HG03064 (cell line): ENCODE results near the gene HIC2.
A peak's percentile ranks its signal among the peaks of the same experiment; 100 is the strongest.
"Not testable (repeated sequence)": the region's sequence is repeated elsewhere in the genome, so short reads cannot be mapped to it uniquely, and the experiment has no call there.

ENCODE experiments used
- ATAC-seq: cut with Tn5 transposase; IDR thresholded peaks from one replicate; pipeline ENCODE4 v1.9.1; 2021; ENCODE audit warnings: low read depth; ENCODE audit not compliant: unreplicated experiment

The HIC2 gene

DNA sequence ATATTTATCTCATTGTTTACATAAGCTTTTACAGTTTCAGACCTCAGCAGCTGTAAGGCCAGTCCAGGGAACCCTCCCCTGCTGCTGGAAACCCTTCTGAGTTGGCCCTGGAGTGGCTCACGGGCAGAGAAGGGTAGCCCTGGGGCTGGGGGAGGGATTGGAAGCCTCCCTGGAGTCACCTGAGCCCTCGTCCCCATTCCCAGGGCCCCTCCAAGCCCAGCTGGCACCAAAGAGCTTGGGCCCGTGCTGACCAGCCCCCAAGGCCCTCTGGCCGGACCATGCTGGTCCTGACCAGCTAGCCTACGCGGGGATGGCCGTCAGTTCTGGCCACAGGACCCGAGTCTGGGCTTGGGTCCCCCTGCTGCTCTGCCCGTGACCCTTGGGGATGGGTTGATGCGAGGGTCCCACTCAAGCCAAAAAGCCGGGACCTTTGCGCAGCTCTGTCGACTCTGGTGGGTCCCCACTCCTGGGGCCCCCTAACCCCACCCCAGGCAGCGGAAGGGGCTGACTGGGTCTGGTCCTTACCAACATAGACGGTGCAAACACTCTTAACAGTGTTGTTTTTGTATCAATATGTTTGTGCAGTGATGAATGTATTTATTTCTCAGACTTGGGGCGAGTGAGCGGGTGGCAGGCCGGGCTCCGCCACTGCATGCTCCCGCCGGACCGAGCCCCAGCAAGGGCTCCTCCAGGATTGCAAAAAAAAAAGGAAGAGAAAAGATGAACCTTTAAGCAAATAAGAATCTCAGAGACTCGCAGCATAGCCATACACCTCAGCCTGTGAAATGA is 32.6 kb downstream of the HIC2 start:
- ATAC-seq, result no peak

DNA sequence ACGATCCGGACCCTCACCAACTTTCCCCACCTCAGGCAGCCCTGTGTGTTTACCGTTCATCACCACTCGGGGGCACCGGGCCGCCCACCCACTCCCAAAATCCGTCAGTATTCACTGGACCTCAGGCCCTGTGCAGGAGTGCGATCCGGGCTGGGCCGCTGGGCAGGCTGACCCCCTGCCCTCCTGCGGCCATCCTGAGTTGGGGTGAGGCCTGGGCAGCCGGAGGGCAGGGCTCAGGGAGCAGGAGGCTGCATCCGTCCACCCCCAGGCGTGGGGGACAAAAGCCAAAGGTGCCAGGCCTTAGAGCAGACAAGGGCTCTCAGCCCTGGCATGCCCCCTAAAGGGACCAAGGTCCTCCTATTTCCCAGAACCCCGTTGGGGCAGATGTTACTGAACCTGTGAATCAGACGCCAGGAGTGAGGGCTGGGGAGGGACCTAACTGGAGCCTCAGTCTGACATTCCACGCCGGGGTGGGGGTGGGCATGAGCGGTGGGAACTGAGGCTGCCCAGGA is 33.2 kb downstream of the HIC2 start:
- no peak for ATAC-seq

DNA sequence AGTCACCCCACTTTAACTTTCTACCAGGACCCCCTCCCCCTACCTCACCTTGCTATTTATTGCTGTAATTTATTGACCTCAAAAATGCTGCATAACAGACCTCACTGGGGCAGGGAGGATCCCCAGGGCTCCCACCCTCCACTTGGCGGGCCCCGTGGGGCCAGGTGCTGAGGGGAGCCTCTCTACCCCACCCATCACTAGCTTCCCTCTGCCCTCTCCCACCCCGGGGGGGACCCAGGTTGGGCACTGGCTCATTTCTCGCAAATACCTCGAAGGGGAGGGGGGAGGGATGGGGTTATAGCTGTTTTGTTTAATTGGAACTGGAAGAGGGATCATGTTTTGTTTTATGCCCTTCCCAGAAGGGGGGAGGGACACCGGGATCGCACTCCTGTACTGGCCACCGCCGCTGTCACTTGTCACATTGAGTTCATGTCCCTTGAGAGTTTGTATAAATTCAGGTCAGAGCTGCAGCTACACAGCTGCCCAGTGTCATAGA is 33.7 kb downstream of the HIC2 start:
- ATAC-seq, result no peak

DNA sequence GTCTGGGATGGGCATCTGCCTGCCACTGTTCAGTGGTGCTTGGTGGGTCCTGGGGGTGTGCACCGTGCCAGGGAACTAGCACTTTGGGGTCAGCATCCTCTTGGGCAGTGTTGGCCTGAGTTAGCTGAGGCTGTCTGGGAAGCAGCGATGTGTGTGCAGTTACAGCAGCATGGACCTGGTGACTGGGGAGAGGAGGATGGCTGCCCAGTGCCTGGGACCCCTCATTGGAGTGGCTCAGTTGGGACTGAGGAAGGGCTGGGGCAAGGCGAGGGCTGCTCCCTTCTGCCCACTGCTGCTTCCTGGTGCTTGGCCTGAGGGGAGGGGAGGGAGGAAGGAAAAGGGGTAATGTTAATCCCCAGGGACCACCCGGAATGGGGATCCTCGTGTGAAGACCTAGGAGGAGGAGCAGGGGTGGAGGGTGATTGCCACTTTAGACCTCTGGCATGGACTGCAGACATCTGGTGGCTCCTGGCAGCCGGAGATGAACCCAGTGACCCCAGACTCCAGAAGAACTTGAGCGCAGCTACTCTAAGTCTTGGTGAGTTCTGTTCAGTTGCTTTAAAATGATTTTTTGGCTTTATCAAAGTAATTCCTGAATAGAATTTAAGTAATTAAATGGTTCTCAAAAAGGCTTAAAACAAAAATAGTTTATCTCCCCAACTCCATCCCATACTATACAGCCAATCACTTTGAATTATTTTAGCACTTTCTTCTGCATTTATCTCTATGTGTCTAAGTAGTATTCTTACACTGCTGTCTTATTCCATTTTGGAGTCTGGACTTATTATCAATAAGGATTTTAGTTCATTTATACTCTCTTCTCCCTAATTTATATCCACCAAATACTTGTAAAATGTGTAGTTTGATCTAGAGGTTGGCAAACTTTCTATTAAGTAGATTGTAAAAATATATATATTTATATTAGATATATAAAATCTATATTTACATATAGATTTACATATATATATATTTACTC is 34.7 kb downstream of the HIC2 start:
- ATAC-seq, result no peak

DNA sequence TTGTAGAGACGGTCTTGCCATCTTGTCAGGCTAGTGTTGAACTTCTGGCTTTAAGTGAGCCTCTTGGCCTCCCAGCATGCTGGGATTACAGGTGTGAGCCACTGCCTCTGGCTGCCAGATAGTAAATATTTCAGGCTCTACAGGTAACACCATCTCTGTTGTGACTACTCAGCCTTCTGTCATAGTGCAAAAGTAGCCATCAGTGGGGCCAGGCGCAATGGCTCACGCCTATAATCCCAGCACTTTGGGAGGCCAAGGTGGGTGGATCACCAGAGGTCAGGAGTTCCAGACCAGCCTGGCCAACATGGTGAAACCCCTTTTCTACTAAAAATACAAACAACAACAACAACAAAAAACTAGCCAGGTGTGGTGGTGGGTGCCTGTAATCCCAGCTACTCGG is 35.5 kb downstream of the HIC2 start:
- ATAC-seq, result not testable (repeated sequence)

GRCh38 chr22:21454998-21455333 is 37.8 kb downstream of the HIC2 start:
- not testable (repeated sequence) for ATAC-seq

GRCh38 chr22:21455334-21456089 is 38.3 kb downstream of the HIC2 start:
- ATAC-seq, result no peak

DNA sequence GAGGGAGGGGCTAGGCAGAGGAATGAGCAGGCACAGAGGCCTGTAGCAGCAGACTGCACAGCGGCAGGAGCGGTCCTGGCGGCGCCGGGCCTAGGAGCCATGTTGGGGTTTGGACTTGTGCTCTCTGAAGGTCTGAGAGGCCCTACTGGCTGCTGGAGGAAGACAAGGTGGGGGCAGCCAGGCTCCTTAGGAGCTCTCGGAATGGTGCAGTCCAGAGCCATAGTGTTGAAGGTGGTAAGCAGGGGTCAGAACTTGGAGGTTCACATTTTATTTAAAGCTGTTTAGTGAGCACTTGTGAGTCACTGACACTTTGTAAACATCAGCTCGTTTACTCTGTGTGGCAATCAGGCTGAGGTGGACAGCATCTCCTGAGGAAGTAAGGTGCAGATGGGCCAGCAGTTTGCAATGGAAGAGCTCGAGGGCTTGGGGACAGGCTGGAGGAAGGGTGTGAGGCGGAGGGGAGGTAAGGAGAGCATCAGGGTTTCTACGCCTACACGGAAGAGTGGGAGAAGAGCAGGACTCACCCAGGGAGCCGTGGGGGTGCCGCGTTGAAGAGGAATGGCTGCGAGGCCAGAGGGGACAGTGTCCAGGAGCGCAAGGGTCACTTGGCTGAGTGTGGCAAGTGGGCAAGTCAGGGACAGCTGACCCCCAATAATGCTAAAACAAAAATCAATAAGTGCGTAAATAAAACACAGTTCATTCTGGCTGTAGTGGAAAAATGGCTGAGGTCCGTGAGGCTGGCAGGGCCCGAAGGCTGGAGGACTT is 40.0 kb downstream of the HIC2 start:
- ATAC-seq, result no peak

DNA sequence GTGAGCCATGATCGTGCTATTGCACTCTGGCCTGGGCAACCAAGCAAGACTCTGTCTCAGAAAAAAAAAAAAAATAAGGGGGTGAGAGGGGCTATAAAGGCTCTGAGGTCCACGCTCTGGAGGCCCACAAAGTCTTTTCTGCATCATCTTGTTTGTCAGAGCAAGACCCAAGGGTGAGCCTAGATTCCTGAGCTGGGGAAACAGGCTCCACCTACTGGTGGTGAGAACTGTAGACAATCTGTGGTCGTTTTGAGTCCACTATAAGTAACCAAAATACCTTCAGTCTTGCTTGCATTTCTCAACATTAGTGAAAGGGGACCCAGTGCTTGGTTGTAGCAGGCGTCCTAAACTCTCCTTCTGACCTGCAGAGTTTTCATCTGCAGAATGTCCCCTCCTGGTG is 45.5 kb downstream of the HIC2 start:
- ATAC-seq, result not testable (repeated sequence)

GRCh38 chr22:21467337-21468193 is 50.4 kb downstream of the HIC2 start, which contains the start of gene TMEM191C:
Gene TMEM191C (plus strand): TSS chr22:21467387. CDS start chr22:21467460, 73 bp downstream.
- peak; percentile 21 for ATAC-seq

DNA sequence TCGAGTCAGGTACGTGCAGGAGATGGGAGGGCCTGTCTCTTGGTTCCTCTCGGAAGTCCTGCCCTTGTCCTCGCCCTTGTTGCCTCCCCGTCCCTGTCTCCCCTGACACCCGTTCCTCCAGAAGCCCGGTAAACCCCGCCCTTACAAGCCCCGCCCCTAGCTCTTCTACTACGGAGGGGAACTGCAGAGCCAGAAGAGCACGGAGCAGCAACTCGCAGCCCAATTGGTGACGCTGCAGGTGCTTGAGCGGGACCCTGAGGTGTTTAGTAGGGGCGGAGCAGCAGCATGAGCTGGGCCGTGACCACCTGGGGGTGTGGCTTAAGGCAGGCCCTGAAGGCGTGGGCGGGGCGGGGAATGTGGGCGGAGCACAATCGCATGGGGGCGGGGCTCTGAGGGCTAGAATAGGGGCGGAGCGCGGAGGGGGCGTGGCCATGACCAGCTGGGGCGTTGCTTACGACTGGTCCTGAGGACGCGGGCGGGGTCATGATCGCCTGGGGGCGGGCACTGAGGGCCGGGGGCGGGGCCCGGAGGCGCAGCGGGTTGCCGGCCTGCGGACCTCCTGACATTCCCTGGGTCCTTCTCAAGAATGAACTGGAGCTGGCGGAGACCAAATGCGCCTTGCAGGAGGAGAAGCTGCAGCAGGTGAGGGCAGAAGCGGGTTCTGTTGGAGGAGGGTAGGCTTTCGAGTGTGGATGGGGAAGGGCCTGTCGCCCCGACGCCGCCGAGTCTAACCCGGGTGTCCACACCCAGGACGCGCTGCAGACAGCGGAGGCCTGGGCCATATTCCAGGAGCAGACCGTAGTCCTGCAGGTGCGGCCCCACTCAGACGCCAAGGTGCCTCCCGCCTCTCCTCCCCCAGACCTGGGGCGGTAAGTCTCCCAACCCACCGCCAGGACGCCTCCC is 51.3 kb downstream of the HIC2 start:
- peak; percentile 70 for ATAC-seq

GRCh38 chr22:21469097-21469994 is 52.2 kb downstream of the HIC2 start:
- ATAC-seq, result not testable (repeated sequence)

DNA sequence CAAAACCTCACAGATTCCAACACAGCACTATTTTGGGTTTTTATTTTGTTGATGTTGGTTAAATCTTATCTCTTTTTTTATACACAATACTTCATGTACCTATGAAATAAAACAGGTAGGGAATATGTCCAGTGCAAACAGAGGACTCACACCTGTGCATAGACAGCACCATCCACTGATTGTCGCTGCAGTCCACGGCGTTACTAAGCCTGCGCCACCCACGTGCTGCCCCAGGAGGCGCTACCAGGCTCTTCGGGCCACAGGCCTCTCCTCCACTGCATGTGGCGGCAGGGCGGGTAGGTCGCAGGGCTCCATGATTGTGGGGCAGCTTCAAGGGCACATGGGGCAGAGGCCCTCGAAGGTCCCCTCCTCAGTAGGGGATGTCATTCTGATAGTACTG is 55.8 kb downstream of the HIC2 start:
- not testable (repeated sequence) for ATAC-seq

GRCh38 chr22:21473664-21474063 is 56.5 kb downstream of the HIC2 start:
- ATAC-seq, result not testable (repeated sequence)

- ATAC-seq, result not testable (repeated sequence)
Measured at GRCh38 chr22:21484039-21484438, 66.9 kb downstream of the HIC2 start.

GRCh38 chr22:21487723-21488122 is 70.6 kb downstream of the HIC2 start:
- ATAC-seq, result not testable (repeated sequence)
